ENCODE measurements around the gene DNHD1.

DNHD1 gene

DNA sequence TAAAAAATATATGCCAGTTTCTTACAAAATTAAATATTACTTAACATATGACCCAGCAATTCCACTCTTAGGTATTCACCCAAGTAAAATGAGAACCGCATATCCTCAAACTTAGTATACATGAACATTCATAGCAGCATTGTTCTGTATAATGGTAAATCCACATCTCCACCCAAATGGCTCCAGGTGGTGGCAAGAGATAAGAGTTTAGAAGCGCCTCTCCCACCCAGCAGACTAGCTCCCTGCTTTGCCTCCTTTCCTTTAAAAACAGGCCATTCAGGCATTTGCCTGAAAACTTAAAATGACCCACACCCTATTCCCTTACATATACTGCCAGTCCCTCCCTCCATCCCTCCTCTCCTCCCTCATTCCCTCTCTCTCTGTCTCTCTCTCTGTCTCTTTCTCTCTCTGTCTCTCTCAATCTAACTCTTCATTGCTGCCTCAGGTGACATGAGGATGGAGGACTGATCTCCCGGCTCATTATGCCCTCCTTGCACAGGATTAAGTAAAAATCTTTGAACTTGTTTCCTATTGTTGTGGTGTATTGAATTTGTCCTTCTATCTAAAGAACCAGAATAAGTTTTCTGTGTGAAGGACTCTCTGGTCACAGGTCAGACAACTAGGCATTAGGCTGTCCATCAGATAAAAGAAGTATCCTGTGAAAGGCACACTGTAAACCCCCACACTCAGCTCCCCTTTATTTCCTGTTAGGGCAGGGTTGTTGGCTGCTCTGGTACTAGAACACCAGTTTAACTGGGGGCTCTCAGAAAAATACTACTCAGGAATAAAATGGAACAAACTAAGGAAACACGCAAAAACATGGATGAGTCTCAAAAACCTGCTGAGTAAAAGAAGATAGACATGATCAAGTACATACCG, 58.0 kb downstream of the DNHD1 start:
- DNase-seq (ENCODE audit: insufficient read length) (no peak), FAIRE-seq (peak; percentile 42)
- TF ChIP-seq POLR2AphosphoS5 (IDR thresholded peaks at IDR 0.05; ENCODE audit: low read depth, low read length), result no peak
- TF ChIP-seq POLR2A (IDR thresholded peaks at IDR 0.05; ENCODE audit: low read depth, low read length), result no peak
- TF ChIP-seq TAF1 (IDR thresholded peaks at IDR 0.05; ENCODE audit: borderline replicate concordance, low read depth, low read length), result no peak

DNA sequence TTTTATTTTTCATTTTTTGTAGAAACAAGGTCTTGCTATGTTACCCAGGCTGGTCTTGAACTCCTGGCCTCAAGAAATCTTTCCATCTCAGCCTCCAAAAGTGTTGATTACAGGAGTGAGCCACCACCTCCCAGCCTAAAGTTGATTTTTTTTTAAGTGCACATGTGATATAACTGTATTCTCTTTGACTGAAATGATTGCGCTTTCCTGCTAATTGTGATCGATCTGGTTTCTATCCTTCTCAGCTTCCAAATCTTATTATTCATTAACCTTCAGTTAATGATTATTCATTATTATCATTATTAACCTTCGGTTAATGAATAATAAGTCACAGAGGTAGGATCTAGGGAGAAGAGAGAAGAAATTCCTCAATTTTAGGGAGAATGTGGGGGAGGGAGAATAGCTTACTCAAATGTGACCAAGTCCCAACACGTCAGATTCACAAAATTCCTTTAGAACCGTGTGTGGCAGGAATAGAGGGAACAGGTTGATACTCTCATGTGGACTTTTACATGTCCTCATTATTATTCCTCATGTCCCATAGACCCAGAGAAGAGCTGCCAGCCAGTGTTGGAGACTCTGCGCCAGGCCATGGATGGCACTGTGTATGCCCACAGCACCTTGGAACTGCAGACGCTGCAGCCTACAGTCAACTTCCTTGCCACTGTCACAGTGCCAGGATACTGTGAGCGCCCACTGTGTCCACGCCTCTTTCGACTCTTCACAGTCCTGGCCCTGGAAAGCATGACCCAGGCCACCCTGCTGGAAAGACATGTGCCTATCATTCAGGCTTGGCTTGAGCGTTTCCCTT, 59.3 kb downstream of the DNHD1 start:
- FAIRE-seq, result peak; percentile 9
- TF ChIP-seq TAF1 (IDR thresholded peaks at IDR 0.05; ENCODE audit: borderline replicate concordance, low read depth, low read length) (no peak), POLR2A (IDR thresholded peaks at IDR 0.05; ENCODE audit: low read depth, low read length) (no peak), POLR2AphosphoS5 (IDR thresholded peaks at IDR 0.05; ENCODE audit: low read depth, low read length) (no peak)
- DNase-seq (ENCODE audit: insufficient read length), result no peak

DNA sequence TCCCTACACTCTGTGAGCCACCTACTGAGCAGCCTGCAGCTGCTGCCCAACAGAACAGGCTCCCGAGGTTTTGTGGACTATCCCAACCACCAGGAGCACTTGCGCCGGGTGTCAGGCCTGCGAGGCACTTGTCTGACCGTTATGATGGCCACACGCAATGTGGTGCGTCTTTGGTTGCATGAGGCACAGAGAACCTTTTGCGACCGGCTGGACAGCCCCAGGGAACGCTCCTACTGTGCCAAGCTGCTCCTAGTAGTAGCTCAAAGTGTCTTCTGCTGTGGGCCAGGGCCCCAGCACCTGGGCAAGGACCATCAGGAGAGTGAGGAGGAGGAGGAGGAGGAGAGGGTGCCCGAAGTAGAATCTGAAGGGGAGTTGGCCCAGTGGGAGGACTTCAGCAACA, 60.0 kb downstream of the DNHD1 start:
- FAIRE-seq (no peak), DNase-seq (ENCODE audit: insufficient read length) (no peak)
- TF ChIP-seq POLR2AphosphoS5 (IDR thresholded peaks at IDR 0.05; ENCODE audit: low read depth, low read length), result no peak
- TF ChIP-seq TAF1 (IDR thresholded peaks at IDR 0.05; ENCODE audit: borderline replicate concordance, low read depth, low read length), result no peak
- TF ChIP-seq POLR2A (IDR thresholded peaks at IDR 0.05; ENCODE audit: low read depth, low read length), result no peak

DNA sequence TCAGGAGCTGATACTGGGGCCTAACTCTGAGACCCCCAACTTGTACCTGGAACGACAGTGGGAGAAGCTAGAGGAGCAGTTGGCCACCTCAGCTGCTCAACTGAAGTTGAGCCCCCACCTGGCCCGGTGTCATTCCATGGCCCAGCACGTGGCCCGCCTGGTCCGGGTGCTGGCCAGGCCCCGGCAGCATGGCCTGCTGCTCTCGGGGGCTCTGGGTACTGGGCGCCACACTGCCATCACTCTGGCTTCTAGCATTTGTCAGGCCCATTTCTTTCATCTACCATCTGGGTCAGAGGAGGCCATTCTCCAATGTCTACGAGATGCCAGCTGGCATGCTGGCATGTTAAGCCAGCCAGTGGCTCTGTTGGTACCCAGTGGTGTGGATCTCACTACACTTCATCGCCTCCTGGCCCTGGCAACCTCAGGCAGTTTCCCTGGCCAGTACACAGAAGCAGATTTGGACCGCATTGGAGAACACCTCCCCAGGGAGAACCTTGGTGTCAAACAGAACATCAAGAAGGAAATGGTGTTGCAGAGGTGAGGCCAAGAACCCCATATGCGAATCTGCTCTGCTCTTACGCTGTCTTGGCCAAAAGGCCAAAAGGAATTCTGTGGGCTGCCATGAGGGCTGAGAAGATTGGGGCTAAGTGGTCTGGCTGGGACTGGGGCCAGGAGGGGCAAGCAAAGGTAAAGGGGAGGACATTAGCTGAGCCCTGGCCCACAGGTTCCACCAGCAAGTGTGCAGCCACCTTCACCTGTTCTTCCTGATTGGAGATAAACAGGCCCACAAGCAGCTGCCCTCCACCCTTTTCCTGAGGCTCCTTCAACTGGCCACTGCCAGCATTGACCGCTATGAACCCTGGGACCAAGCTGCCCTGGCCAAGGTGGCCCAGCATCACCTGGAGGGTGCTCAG, 60.9 kb downstream of the DNHD1 start:
- FAIRE-seq, result no peak

DNA sequence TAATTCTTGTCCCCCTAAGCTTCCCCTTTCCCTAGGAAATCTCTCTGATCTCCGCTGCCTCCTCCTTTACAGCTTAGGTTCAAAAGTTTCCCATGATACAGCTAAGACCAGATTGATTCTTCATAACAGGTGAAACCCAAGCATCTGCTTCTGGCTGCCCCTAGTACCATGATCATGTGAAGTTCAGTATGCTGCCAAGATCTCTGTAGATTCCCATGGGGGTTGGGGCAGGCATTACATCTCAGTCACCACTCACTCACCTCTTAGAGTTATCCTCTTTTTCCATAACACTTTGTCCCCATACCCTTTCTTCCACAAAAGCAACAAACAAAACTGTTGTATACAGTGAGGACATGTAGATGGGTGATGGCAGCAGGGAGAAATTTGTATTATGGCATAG, 62.3 kb downstream of the DNHD1 start:
- no peak for TF ChIP-seq TAF1 (IDR thresholded peaks at IDR 0.05; ENCODE audit: borderline replicate concordance, low read depth, low read length)
- no peak for TF ChIP-seq POLR2A (IDR thresholded peaks at IDR 0.05; ENCODE audit: low read depth, low read length)
- no peak for TF ChIP-seq POLR2AphosphoS5 (IDR thresholded peaks at IDR 0.05; ENCODE audit: low read depth, low read length)
- FAIRE-seq (no peak), DNase-seq (ENCODE audit: insufficient read length) (no peak)

More for the DNA sequence above, 60.9 kb downstream of the DNHD1 start:
- TF ChIP-seq TAF1 (IDR thresholded peaks at IDR 0.05; ENCODE audit: borderline replicate concordance, low read depth, low read length) (no peak), POLR2A (IDR thresholded peaks at IDR 0.05; ENCODE audit: low read depth, low read length) (no peak), POLR2AphosphoS5 (IDR thresholded peaks at IDR 0.05; ENCODE audit: low read depth, low read length) (no peak)
- no peak for DNase-seq (ENCODE audit: insufficient read length)

DNA sequence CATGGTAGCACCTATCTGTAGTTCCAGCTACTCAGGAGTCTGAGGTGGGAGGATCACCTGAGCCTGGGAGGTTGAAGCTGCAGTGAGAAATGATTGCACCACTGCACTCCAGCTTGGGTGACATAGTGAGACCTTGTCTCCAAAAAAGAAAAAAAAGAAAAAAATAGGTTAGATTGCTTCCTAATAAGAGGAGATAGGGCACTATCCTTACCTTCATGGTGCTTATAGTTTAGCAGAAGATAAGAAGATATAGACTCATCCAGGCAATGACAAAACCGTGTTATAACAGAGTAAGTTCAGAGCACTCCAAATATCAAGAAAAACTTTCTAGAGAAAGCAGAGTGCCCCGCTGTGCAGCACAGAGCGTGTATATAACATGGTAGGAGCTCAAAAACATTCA, 64.2 kb downstream of the DNHD1 start:
- FAIRE-seq (no peak), DNase-seq (ENCODE audit: insufficient read length) (no peak)
- TF ChIP-seq POLR2AphosphoS5 (IDR thresholded peaks at IDR 0.05; ENCODE audit: low read depth, low read length) (no peak), POLR2A (IDR thresholded peaks at IDR 0.05; ENCODE audit: low read depth, low read length) (no peak), TAF1 (IDR thresholded peaks at IDR 0.05; ENCODE audit: borderline replicate concordance, low read depth, low read length) (no peak)

- FAIRE-seq, result no peak
- no peak for DNase-seq (ENCODE audit: insufficient read length)
- TF ChIP-seq POLR2AphosphoS5 (IDR thresholded peaks at IDR 0.05; ENCODE audit: low read depth, low read length) (no peak), TAF1 (IDR thresholded peaks at IDR 0.05; ENCODE audit: borderline replicate concordance, low read depth, low read length) (no peak), POLR2A (IDR thresholded peaks at IDR 0.05; ENCODE audit: low read depth, low read length) (no peak)
Measured at GRCh38 chr11:6563121-6563619, 66.1 kb downstream of the DNHD1 start.

- FAIRE-seq (no peak), DNase-seq (ENCODE audit: insufficient read length) (no peak)
- TF ChIP-seq POLR2A (IDR thresholded peaks at IDR 0.05; ENCODE audit: low read depth, low read length) (no peak), TAF1 (IDR thresholded peaks at IDR 0.05; ENCODE audit: borderline replicate concordance, low read depth, low read length) (no peak), POLR2AphosphoS5 (IDR thresholded peaks at IDR 0.05; ENCODE audit: low read depth, low read length) (no peak)
Measured at GRCh38 chr11:6563667-6564066, 66.6 kb downstream of the DNHD1 start.

DNA sequence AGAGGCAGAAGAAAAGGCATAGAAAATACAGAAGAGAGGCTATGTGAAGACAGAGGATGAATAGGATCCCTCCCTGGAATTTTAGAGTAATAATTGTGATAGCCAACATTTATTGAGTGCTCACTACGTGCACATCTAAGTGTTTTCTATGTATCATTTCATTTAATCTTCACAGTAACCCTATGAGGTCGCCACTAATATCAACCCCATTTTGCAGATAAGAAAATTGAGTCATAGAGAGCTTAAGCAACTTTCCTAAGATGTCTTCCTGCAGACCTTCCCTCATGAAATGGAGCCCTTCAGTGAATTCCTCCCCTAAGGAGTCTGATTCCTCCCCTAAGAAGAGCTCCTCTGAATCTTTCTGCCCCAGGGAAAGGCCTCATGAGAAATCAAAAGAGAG, 68.2 kb downstream of the DNHD1 start:
- DNase-seq (ENCODE audit: insufficient read length) (no peak), FAIRE-seq (no peak)
- TF ChIP-seq POLR2AphosphoS5 (IDR thresholded peaks at IDR 0.05; ENCODE audit: low read depth, low read length) (no peak), TAF1 (IDR thresholded peaks at IDR 0.05; ENCODE audit: borderline replicate concordance, low read depth, low read length) (no peak), POLR2A (IDR thresholded peaks at IDR 0.05; ENCODE audit: low read depth, low read length) (no peak)

DNA sequence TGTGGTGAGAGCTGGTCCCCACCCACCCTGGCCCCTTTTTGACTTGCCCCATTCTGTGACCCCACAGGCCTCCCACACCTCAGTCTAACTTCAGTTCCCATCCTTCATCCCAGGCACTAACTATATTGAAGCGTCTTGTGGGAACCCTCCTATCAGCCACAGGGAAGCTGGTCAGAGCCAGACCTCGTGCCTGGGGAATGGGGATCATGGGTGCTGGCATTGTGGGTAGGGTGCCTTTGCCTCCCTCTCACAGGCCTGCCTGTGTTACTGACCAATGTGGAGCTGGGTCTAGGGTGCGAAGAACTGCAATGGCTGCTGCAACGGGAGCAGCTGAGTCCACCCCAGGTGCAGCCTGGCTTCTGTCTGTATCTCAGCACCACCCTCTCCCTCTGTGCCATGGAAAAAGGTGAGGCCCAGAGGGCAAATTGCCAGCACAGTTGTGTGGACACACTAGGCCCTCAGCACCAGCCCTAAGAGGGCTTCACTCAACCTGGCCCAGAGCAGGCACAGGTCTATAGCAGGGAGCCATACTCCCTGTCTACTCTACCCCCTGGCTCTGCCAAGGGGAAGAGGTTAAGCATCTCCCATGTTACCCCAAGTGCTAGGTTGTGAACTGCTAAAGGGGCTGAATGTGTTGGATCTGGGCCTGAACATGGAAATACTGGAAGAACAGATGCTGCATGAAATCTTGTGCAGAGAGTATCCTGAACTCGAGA, 69.1 kb downstream of the DNHD1 start:
- no peak for FAIRE-seq
- TF ChIP-seq POLR2A (IDR thresholded peaks at IDR 0.05; ENCODE audit: low read depth, low read length), result no peak
- DNase-seq (ENCODE audit: insufficient read length), result no peak

Data from GM12892 (cell line).